CD14-positive monocyte (primary cell): ENCODE measurements around the gene SLC39A12. TPM values are rescaled to one million over a fixed set of nuclear protein-coding genes. Genes with fewer than 3 reads are reported as not detected.

Experiments
- DNase-seq, 3 donors: peaks; one replicate each; pipeline ENCODE4 v3.0.0-alpha.2; 2011 to 2022
- H2AFZ ChIP-seq: 2 replicates; pipeline ENCODE4 v1.6.0; 2012; ENCODE audit warnings: mild to moderate bottlenecking, low read depth, low read length, inconsistent platforms; ENCODE audit not compliant: insufficient read depth, poor library complexity, severe bottlenecking
- H3K27ac ChIP-seq, 2 donors: 1 replicate in 1 of 2; 2 replicates in 1 of 2; pipeline ENCODE4 v1.5.1; 2012 to 2013; ENCODE audit warnings: low read length in 2 of 2, control low read depth in 1 of 2, inconsistent platforms in 1 of 2, low read depth in 1 of 2, mild to moderate bottlenecking in 1 of 2
- H3K27me3 ChIP-seq, 2 donors: one replicate each; pipeline versions ENCODE4 v1.6.0 to v1.6.1; 2011 to 2013; ENCODE audit warnings: low read length in 2 of 2; ENCODE audit not compliant: control insufficient read depth in 2 of 2, insufficient read depth in 2 of 2
- H3K36me3 ChIP-seq, 2 donors: replicated peaks in 1 of 2; 1 replicate in 1 of 2; 2 replicates in 1 of 2; pipeline versions ENCODE4 v1.5.1 to v1.6.1; 2012 to 2013; ENCODE audit warnings: low read length in 2 of 2, control low read depth in 1 of 2, inconsistent platforms in 1 of 2, mild to moderate bottlenecking in 1 of 2; ENCODE audit not compliant: insufficient read depth in 2 of 2, control insufficient read depth in 1 of 2
- H3K4me1 ChIP-seq, 2 donors: 1 replicate in 1 of 2; 2 replicates in 1 of 2; pipeline versions ENCODE4 v1.5.1 to v1.6.1; 2012 to 2013; ENCODE audit warnings: low read length in 2 of 2, control low read depth in 1 of 2, inconsistent platforms in 1 of 2, mild to moderate bottlenecking in 1 of 2, moderate library complexity in 1 of 2; ENCODE audit not compliant: insufficient read depth in 2 of 2, control insufficient read depth in 1 of 2
- H3K4me2 ChIP-seq: replicated peaks from 2 replicates; pipeline ENCODE3; 2012; ENCODE audit warnings: low read length, moderate library complexity, mild to moderate bottlenecking; ENCODE audit not compliant: poor library complexity, severe bottlenecking; ENCODE audit errors: extremely low read depth
- H3K4me3 ChIP-seq, 3 experiments: fragments of 200-600 bp in 1 of 3; sonication (generic) in 1 of 3; replicated peaks in 1 of 3; 1 replicate in 2 of 3; 2 replicates in 1 of 3; pipeline ENCODE4 v1.5.1; 2011 to 2013; ENCODE audit warnings: low read length in 3 of 3, mild to moderate bottlenecking in 3 of 3, control low read depth in 2 of 3, low read depth in 2 of 3, inconsistent platforms in 1 of 3, moderate library complexity in 1 of 3
- H3K79me2 ChIP-seq: 2 replicates; pipeline ENCODE4 v1.6.0; 2012; ENCODE audit warnings: mild to moderate bottlenecking, control low read depth, inconsistent platforms, low read length, moderate library complexity; ENCODE audit not compliant: insufficient read depth
- H3K9ac ChIP-seq: 2 replicates; pipeline ENCODE4 v1.6.0; 2017; ENCODE audit warnings: low read length, mild to moderate bottlenecking; ENCODE audit not compliant: insufficient read depth, poor library complexity, severe bottlenecking
- H3K9me3 ChIP-seq, 2 donors: replicated peaks in 1 of 2; 1 replicate in 1 of 2; 2 replicates in 1 of 2; pipeline versions ENCODE4 v1.5.1 to v1.6.1; 2012 to 2013; ENCODE audit warnings: low read length in 2 of 2, control low read depth in 1 of 2; ENCODE audit not compliant: control insufficient read depth in 1 of 2, insufficient read depth in 1 of 2
- H4K20me1 ChIP-seq: 2 replicates; pipeline ENCODE4 v1.6.0; 2012; ENCODE audit warnings: mild to moderate bottlenecking, low read length, control low read depth, moderate library complexity; ENCODE audit not compliant: insufficient read depth
- H3K27ac Mint-ChIP-seq, 7 donors: one replicate each; pipeline ENCODE4 v1.8.0; 2020; ENCODE audit warnings: mild to moderate bottlenecking in 7 of 7, mixed read lengths in 7 of 7, moderate library complexity in 6 of 7, inconsistent platforms in 2 of 7
- H3K27me3 Mint-ChIP-seq, 3 donors: one replicate each; pipeline ENCODE4 v1.8.0; 2021 to 2022; ENCODE audit warnings: low read depth in 3 of 3, mild to moderate bottlenecking in 3 of 3, mixed read lengths in 3 of 3, moderate library complexity in 3 of 3, inconsistent platforms in 1 of 3
- H3K36me3 Mint-ChIP-seq, 2 donors: one replicate each; pipeline ENCODE4 v1.8.0; 2020; ENCODE audit warnings: mixed read lengths in 2 of 2, inconsistent platforms in 1 of 2, mild to moderate bottlenecking in 1 of 2
- H3K4me1 Mint-ChIP-seq: one replicate; pipeline ENCODE4 v1.8.0; 2020; ENCODE audit warnings: mild to moderate bottlenecking, mixed read lengths
- H3K4me3 Mint-ChIP-seq, 2 donors: one replicate each; pipeline ENCODE4 v1.8.0; 2020; ENCODE audit warnings: mild to moderate bottlenecking in 2 of 2, mixed read lengths in 2 of 2, moderate library complexity in 1 of 2
- H3K9me3 Mint-ChIP-seq, 7 donors: one replicate each; pipeline ENCODE4 v1.8.0; 2020 to 2022; ENCODE audit warnings: mixed read lengths in 7 of 7, mild to moderate bottlenecking in 6 of 7, moderate library complexity in 6 of 7, inconsistent platforms in 2 of 7
- WGBS: methylation state at CpG from one replicate; pipeline ENCODE4 v1.1.5; 2013; ENCODE audit warnings: missing lambda C conversion rate; ENCODE audit not compliant: insufficient coverage; 5-methylcytosine and 5-hydroxymethylcytosine counted together
- intact Hi-C, 2 donors: fragments of 100-400 bp; cut with micrococcal nuclease; formaldehyde crosslinking; loops; one replicate each; pipeline versions ENCODE4 v1.15.0 to v1.15.1; 2023
- polyA plus RNA-seq, 3 donors: library from polyadenylated mRNA; depleted of rRNA in 1 of 3; unstranded in 2 of 3; stranded (reverse) in 1 of 3; fragments of 300-500 nt in 2 of 3; fragments of >200 nt in 1 of 3; fragmentation: Illumina TruSeq in 2 of 3; gene quantifications; 1 replicate in 2 of 3; 2 replicates in 1 of 3; pipeline ENCODE4 v1.2.3, GENCODE V29; 2012 to 2021
- TF ChIP-seq, protein P1 (sequence below): fragments of 200-600 bp; IDR thresholded peaks from one replicate; pipeline ENCODE4 v1.8.0; 2022; ENCODE audit warnings: antibody characterized with exemption, mild to moderate bottlenecking

SLC39A12 gene
- polyA plus RNA-seq, 3 donors = not detected

DNA sequence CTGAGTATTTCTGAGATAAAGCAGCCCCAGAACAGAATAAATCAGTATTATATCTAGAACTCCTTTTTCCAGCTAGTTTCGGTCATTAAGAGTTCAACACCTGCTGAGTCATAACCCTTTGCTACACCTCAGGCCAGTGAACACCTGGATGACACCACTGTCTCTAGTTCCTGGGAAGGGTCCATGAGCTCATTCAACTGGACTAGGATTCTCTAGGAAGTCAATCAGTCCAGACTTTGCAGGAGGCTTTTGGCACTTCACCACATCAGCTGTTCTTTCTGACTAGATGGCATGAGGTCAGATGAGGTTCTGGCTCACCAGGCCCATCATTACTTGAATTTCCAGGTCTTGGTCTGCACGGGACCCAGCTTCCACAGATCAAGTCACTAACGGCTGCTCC lies 11.7 kb downstream of the SLC39A12 start:
- no peaks in the 10 kb centered on the region for H3K27me3 ChIP-seq
- H3K27ac ChIP-seq = no peak overlapping the region
- no peaks in the 10 kb centered on the region for H3K36me3 ChIP-seq
- 93% methylated on average over 2 of the region's 3 CpGs for WGBS
- H3K27me3 Mint-ChIP-seq = peaks cover 0 to 2% (median 0%) of the 10 kb centered on the region in 3 donors
- H4K20me1 ChIP-seq = no peaks in the 10 kb centered on the region
- no peak overlapping the region for H3K4me3 Mint-ChIP-seq
- peaks cover 3 to 4% of the 10 kb centered on the region in 2 donors for H3K9me3 ChIP-seq
- H3K27ac Mint-ChIP-seq = no peak overlapping the region
- no peak overlapping the region for H3K4me2 ChIP-seq
- no peak for DNase-seq
- H2AFZ ChIP-seq = no peak overlapping the region
- H3K4me1 Mint-ChIP-seq = peaks cover 3% of the 10 kb centered on the region
- H3K4me3 ChIP-seq = no peak overlapping the region
- intact Hi-C loops = no loop called here
- no peaks in the 10 kb centered on the region for H3K4me1 ChIP-seq
- H3K9ac ChIP-seq = no peak overlapping the region
- H3K36me3 Mint-ChIP-seq = no peaks in the 10 kb centered on the region
- peaks cover 2 to 12% (median 3%) of the 10 kb centered on the region in 7 donors for H3K9me3 Mint-ChIP-seq
- H3K79me2 ChIP-seq = no peaks in the 10 kb centered on the region
- TF ChIP-seq, protein P1, sequence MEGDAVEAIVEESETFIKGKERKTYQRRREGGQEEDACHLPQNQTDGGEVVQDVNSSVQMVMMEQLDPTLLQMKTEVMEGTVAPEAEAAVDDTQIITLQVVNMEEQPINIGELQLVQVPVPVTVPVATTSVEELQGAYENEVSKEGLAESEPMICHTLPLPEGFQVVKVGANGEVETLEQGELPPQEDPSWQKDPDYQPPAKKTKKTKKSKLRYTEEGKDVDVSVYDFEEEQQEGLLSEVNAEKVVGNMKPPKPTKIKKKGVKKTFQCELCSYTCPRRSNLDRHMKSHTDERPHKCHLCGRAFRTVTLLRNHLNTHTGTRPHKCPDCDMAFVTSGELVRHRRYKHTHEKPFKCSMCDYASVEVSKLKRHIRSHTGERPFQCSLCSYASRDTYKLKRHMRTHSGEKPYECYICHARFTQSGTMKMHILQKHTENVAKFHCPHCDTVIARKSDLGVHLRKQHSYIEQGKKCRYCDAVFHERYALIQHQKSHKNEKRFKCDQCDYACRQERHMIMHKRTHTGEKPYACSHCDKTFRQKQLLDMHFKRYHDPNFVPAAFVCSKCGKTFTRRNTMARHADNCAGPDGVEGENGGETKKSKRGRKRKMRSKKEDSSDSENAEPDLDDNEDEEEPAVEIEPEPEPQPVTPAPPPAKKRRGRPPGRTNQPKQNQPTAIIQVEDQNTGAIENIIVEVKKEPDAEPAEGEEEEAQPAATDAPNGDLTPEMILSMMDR = no peak

DNA sequence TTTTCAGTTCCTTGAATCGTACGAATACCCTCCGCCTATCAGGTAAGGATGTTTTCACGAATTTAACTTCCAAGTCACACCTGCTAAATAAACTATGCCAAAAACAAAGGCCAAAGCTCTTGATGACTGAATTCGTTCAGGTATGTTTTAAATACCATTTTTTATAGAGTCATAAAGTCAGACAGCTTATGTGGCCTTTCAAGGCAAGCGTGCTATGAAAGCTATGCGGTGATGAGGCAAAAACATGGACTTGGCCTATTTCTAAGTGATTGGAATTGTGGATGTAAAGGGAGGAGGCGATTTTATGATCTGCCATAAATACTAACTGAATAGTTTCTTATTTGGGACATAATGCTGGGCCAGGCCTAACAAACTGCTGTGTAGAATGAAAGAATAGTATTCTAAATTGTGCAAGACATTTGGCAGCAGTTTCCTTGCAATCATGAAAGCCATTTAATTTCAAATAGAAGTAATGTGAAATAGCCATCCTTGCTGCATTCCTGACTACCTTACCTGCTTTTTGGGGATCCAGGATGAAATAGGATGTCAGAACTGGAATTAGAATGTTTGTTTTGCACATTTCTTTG lies 14.0 kb downstream of the SLC39A12 start:
- Histone ChIP-seq H3K27me3 (no peaks in the 10 kb centered on the region), H3K27ac (no peak overlapping the region), H3K4me2 (no peak overlapping the region), H3K9me3 (no peaks in the 10 kb centered on the region), H3K4me1 (no peaks in the 10 kb centered on the region), H2AFZ (no peak overlapping the region), H4K20me1 (no peaks in the 10 kb centered on the region), H3K9ac (no peak overlapping the region), H3K36me3 (no peaks in the 10 kb centered on the region), H3K79me2 (no peaks in the 10 kb centered on the region), H3K4me3 (no peak overlapping the region)
- Mint-ChIP-seq H3K4me1 (peaks cover 3% of the 10 kb centered on the region), H3K27ac (no peak overlapping the region), H3K9me3 (peaks cover 2 to 6% (median 3%) of the 10 kb centered on the region in 7 donors), H3K27me3 (peaks cover 0 to 2% (median 0%) of the 10 kb centered on the region in 3 donors), H3K36me3 (no peaks in the 10 kb centered on the region), H3K4me3 (no peak overlapping the region)
- intact Hi-C loops = no loop called here
- TF ChIP-seq, protein P1 = no peak
- WGBS = 100% methylated on average over 2 of the region's 8 CpGs
- no peak for DNase-seq
